Activated CD4-positive, CD25-positive, alpha-beta regulatory T cell (primary cell): ENCODE measurements around the gene HOXA5.

Experiments
- DNase-seq, 4 experiments: peaks; one replicate each; lab custom pipeline; 2025; lab: John Stamatoyannopoulos, UW

HOXA5 gene

GRCh38 chr7:27148756-27149641 is 5.5 kb upstream of the HOXA5 start:
- no peak for DNase-seq

GRCh38 chr7:27148031-27148755 is 4.7 kb upstream of the HOXA5 start:
- DNase-seq: no peak

- no peak for DNase-seq
Observed at GRCh38 chr7:27147199-27148030, 3.9 kb upstream of the HOXA5 start, which contains the start of gene HOXA6. HOXA6 (minus strand) TSS chr7:27147774; CDS start chr7:27147749, 25 bp downstream.

GRCh38 chr7:27146491-27147198 is 3.2 kb upstream of the HOXA5 start:
- no peak for DNase-seq

GRCh38 chr7:27145914-27146412 is 2.5 kb upstream of the HOXA5 start:
- DNase-seq: no peak

- DNase-seq: no peak
Observed at GRCh38 chr7:27145165-27145913, 1.9 kb upstream of the HOXA5 start.

- DNase-seq: no peak
Observed at GRCh38 chr7:27144781-27145164, 1.3 kb upstream of the HOXA5 start.

GRCh38 chr7:27143950-27144780 is 684 bp upstream of the HOXA5 start:
- no peak for DNase-seq

GRCh38 chr7:27142580-27143022 is 880 bp downstream of the HOXA5 start:
- no peak for DNase-seq

- no peak for DNase-seq
Observed at GRCh38 chr7:27141923-27142579, 1.4 kb downstream of the HOXA5 start.

- no peak for DNase-seq
Observed at GRCh38 chr7:27141137-27141922, 2.2 kb downstream of the HOXA5 start.

- no peak for DNase-seq
Observed at GRCh38 chr7:27140126-27140857, 3.2 kb downstream of the HOXA5 start.

- DNase-seq: no peak
Observed at GRCh38 chr7:27139334-27140125, 4.0 kb downstream of the HOXA5 start.

GRCh38 chr7:27138985-27139333 is 4.5 kb downstream of the HOXA5 start:
- no peak for DNase-seq

GRCh38 chr7:27138472-27138871 is 5.0 kb downstream of the HOXA5 start:
- no peak for DNase-seq

GRCh38 chr7:27137640-27138315 is 5.7 kb downstream of the HOXA5 start:
- DNase-seq: no peak
